ENCODE results near the gene DSP.

GRCh38 chr6:7579851-7580250, 38.4 kb downstream of the DSP start:
- TF ChIP-seq POLR2A (IDR thresholded peaks at IDR 0.05) (no peak), CTCF (IDR thresholded peaks at IDR 0.05) (no peak)
